Fibroblast of pulmonary artery (primary cell): ENCODE measurements around the gene EIPR1.

Experiments
- DNase-seq: peaks from one replicate; pipeline ENCODE4 v3.0.0-alpha.2; 2010; ENCODE audit warnings: low read depth
- H3K4me3 ChIP-seq: replicated peaks from 2 replicates; pipeline ENCODE4 v1.5.1; 2011; ENCODE audit warnings: low read depth, mild to moderate bottlenecking, control low read depth, low read length, moderate library complexity
- CTCF ChIP-seq: IDR thresholded peaks from 2 replicates; pipeline ENCODE4 v1.5.1; 2011; ENCODE audit warnings: mild to moderate bottlenecking, control low read depth, low read length, inconsistent platforms; ENCODE audit errors: missing control alignments

EIPR1 gene

GRCh38 chr2:3421580-3421979 lies 44.0 kb upstream of the EIPR1 start:
- TF ChIP-seq CTCF = no peak
- no peak overlapping the region for H3K4me3 ChIP-seq
- no peak for DNase-seq

- DNase-seq = no peak
- no peak for TF ChIP-seq CTCF
- H3K4me3 ChIP-seq = no peak overlapping the region
Observed at GRCh38 chr2:3420769-3421397, 43.3 kb upstream of the EIPR1 start.

GRCh38 chr2:3420076-3420768 lies 42.6 kb upstream of the EIPR1 start:
- TF ChIP-seq CTCF = no peak
- H3K4me3 ChIP-seq = no peak overlapping the region
- no peak for DNase-seq

GRCh38 chr2:3418766-3419404 lies 41.3 kb upstream of the EIPR1 start:
- H3K4me3 ChIP-seq = no peak overlapping the region
- TF ChIP-seq CTCF = no peak
- no peak for DNase-seq

GRCh38 chr2:3414133-3414860 lies 36.7 kb upstream of the EIPR1 start:
- TF ChIP-seq CTCF = no peak
- no peak overlapping the region for H3K4me3 ChIP-seq
- no peak for DNase-seq

GRCh38 chr2:3413697-3414096 lies 36.1 kb upstream of the EIPR1 start:
- TF ChIP-seq CTCF = no peak
- no peak overlapping the region for H3K4me3 ChIP-seq
- DNase-seq = no peak
